Sigmoid colon (tissue), 7 donors: Measurements from ENCODE around the gene CISH. TPM values are rescaled to one million over a fixed set of nuclear protein-coding genes. Genes with fewer than 3 reads are reported as not detected.

Experiments
- DNase-seq: peaks from one replicate; pipeline ENCODE4 v3.0.0-alpha.2; 2019
- H3K27ac ChIP-seq, 4 donors: fragments of 200-600 bp; sonication (generic); one replicate each; pipeline ENCODE4 v1.5.1; 2016 to 2019; ENCODE audit warnings: mild to moderate bottlenecking in 1 of 4
- H3K27me3 ChIP-seq, 3 donors: fragments of 200-600 bp; sonication (generic); one replicate each; pipeline ENCODE4 v1.5.1; 2019; ENCODE audit warnings: mild to moderate bottlenecking in 1 of 3
- H3K36me3 ChIP-seq, 4 donors: fragments of 200-600 bp; sonication (generic); one replicate each; pipeline ENCODE4 v1.5.1; 2016 to 2019
- H3K4me1 ChIP-seq, 4 donors: fragments of 200-600 bp; sonication (generic); one replicate each; pipeline ENCODE4 v1.5.1; 2017 to 2019
- H3K4me3 ChIP-seq, 4 donors: fragments of 200-600 bp; sonication (generic); one replicate each; pipeline ENCODE4 v1.5.1; 2017 to 2019; ENCODE audit warnings: mild to moderate bottlenecking in 2 of 4, moderate library complexity in 1 of 4
- H3K9me3 ChIP-seq, 4 donors: fragments of 200-600 bp in 3 of 4; sonication (generic) in 3 of 4; one replicate each; pipeline versions ENCODE4 v1.5.1 to v1.6.1; 2013 to 2019
- EP300 ChIP-seq, 4 donors: sonication (generic); formaldehyde crosslinking; IDR thresholded peaks; one replicate each; pipeline ENCODE4 v1.6.1; 2017; ENCODE audit warnings: antibody characterized with exemption in 4 of 4
- POLR2A ChIP-seq, 2 donors: fragments of 450-650 bp; IDR thresholded peaks; one replicate each; pipeline ENCODE4 v1.6.1; 2016; ENCODE audit warnings: antibody characterized with exemption in 2 of 2, mild to moderate bottlenecking in 2 of 2, moderate library complexity in 2 of 2
- POLR2AphosphoS5 ChIP-seq, 4 donors: sonication (generic); formaldehyde crosslinking; IDR thresholded peaks; one replicate each; pipeline ENCODE4 v1.6.1; 2017; ENCODE audit warnings: antibody characterized with exemption in 4 of 4
- WGBS, 2 donors: extraction: QIAGEN DNeasy Blood & Tissue Kit; methylation state at CpG; one replicate each; pipeline ENCODE4 v1.1.7; 2013; 5-methylcytosine and 5-hydroxymethylcytosine counted together
- intact Hi-C: fragments of 100-400 bp; cut with DNase I; formaldehyde crosslinking; loops from one replicate; pipeline ENCODE4 v1.15.1; 2023
- polyA plus RNA-seq, 3 donors: library from polyadenylated mRNA; stranded (reverse); fragments of 200-250 nt; gene quantifications; one replicate each; pipeline ENCODE4 v1.2.3, GENCODE V29; 2013
- total RNA-seq, 4 donors: library from RNA; depleted of rRNA; stranded (reverse); fragments of >200 nt; gene quantifications; one replicate each; pipeline ENCODE4 v1.1.0, GENCODE V29; 2016
- TF ChIP-seq, protein P1 (sequence below), 4 experiments: fragments of 450-650 bp in 3 of 4; fragments of 200-600 bp in 1 of 4; IDR thresholded peaks; one replicate each; pipeline ENCODE4 v1.5.1; 2016 to 2019; ENCODE audit warnings: antibody characterized with exemption in 4 of 4, mild to moderate bottlenecking in 3 of 4, moderate library complexity in 2 of 4
- donor health status: healthy with polysubstance abuse.
- donor health status: Bipolar disorder and iron deficiency.
- donor health status: healthy.

The CISH gene
- total and polyA plus RNA-seq, 7 donors, result 2.1 to 17.0 (median 8.1) TPM

DNA sequence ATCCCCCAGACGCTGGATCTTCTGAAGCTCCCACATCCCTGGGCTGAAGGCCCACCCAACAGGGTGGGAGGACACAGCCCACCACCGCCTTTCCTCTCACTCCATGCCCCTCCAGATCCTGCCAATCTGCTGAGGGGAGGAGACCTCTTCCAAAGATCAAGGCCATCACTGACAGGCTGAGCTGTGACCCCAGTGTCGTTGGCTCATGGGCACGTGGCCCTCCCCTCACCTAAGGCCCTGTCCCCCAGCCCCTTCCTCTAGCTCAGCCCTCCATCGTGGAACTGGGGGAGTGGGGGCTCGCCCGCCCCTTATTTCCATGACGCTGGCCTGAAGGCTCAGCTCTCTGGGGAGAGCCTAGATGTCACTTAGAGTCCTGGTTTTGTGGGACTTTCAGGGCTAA, 54.5 kb downstream of the CISH start:
- Histone ChIP-seq H3K27me3 (peaks cover 0 to 8% (median 0%) of the 10 kb centered on the region in 3 donors), H3K4me1 (peaks cover 0 to 7% (median 0%) of the 10 kb centered on the region in 4 donors), H3K4me3 (no peak overlapping the region), H3K36me3 (no peaks in the 10 kb centered on the region), H3K9me3 (no peaks in the 10 kb centered on the region), H3K27ac (no peak overlapping the region)
- 63 to 71% methylated on average over 8 of the region's 8 CpGs for WGBS, 2 donors
- TF ChIP-seq EP300 (IDR thresholded peaks at IDR 0.05), result no peak
- no peak for TF ChIP-seq POLR2A (IDR thresholded peaks at IDR 0.05)
- no peak for TF ChIP-seq POLR2AphosphoS5 (IDR thresholded peaks at IDR 0.05)
- TF ChIP-seq, protein P1, sequence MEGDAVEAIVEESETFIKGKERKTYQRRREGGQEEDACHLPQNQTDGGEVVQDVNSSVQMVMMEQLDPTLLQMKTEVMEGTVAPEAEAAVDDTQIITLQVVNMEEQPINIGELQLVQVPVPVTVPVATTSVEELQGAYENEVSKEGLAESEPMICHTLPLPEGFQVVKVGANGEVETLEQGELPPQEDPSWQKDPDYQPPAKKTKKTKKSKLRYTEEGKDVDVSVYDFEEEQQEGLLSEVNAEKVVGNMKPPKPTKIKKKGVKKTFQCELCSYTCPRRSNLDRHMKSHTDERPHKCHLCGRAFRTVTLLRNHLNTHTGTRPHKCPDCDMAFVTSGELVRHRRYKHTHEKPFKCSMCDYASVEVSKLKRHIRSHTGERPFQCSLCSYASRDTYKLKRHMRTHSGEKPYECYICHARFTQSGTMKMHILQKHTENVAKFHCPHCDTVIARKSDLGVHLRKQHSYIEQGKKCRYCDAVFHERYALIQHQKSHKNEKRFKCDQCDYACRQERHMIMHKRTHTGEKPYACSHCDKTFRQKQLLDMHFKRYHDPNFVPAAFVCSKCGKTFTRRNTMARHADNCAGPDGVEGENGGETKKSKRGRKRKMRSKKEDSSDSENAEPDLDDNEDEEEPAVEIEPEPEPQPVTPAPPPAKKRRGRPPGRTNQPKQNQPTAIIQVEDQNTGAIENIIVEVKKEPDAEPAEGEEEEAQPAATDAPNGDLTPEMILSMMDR (IDR thresholded peaks at IDR 0.05), result no peak
- no peak for DNase-seq
- intact Hi-C loops, result no loop called here

Other genes starting within 250 kb of the CISH start
- gene CACNA2D2, start 108.1 kb downstream of the CISH start, total RNA-seq, result 1 to 10 TPM in 3 of 4 donors, under 1 TPM in 1; 0.49 to 1.7 (median 1.3) TPM
- 1 to 10 TPM in 1 of 3 donors, under 1 TPM in 1, not detected in 1; 0.60 to 1.2 TPM for gene CACNA2D2, start 108.1 kb downstream of the CISH start, polyA plus RNA-seq
- 10 to 100 TPM; 13.3 to 28.0 (median 16.0) TPM for gene C3orf18, start 44.0 kb downstream of the CISH start, total RNA-seq
- gene C3orf18, start 44.0 kb downstream of the CISH start, polyA plus RNA-seq, result 1 to 10 TPM; 1.8 to 4.0 (median 2.3) TPM
- 10 to 100 TPM in 1 of 4 donors, 1 to 10 TPM in 3; 5.0 to 13.3 (median 7.2) TPM for gene HEMK1, start 42.3 kb downstream of the CISH start, total RNA-seq
- 10 to 100 TPM in 2 of 3 donors, 1 to 10 TPM in 1; 9.6 to 17.7 (median 12.3) TPM for gene HEMK1, start 42.3 kb downstream of the CISH start, polyA plus RNA-seq
- gene MAPKAPK3, start 5.4 kb upstream of the CISH start, total RNA-seq, result 10 to 100 TPM; 15.2 to 22.2 (median 19.1) TPM
- 10 to 100 TPM; 19.8 to 32.8 (median 30.3) TPM for gene MAPKAPK3, start 5.4 kb upstream of the CISH start, polyA plus RNA-seq
- 1 to 10 TPM; 1.8 to 4.4 (median 3.6) TPM for gene DOCK3, start 63.2 kb upstream of the CISH start, total RNA-seq
- gene DOCK3, start 63.2 kb upstream of the CISH start, polyA plus RNA-seq, result under 1 TPM in 1 of 3 donors, not detected in 2; 0.25 TPM